ENCODE measurements around the gene APOL3. TPM values are rescaled to one million over a fixed set of nuclear protein-coding genes. Genes with fewer than 3 reads are reported as not detected.
"Not testable (repeated sequence)": the region's sequence is repeated elsewhere in the genome, so short reads cannot be mapped to it uniquely, and the experiment has no call there.

The APOL3 gene
- total RNA-seq, 1 experiment from 2014 or later, result 19.3 TPM

DNA sequence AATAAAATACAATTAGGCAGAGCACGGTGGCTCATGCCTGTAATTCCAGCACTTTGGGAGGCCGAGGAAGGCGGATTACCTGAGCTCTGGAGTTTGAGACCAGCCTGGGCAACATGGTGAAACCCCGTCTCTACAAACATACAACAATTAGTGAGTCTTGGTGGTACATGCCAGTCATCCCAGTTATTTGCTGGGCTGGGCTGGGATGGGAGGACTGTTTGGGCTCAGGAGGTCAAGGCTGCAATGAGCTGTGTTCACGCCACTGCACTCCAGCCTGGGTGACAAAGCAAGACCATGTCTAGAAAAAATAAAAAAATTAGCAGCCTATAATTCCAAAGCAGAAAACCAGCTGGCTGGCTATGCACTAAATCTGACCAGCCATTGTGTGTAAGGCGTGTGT is 35.1 kb downstream of the APOL3 start:
- no peak for DNase-seq
- ChIA-PET POLR2A (ENCODE audit: unreplicated experiment) (no interaction called here), CTCF (no interaction called here)
- no peak for TF ChIP-seq CTCF (conservative IDR thresholded peaks at IDR 0.05)
- TF ChIP-seq EZH2 (IDR thresholded peaks at IDR 0.05; ENCODE audit: low read depth), result no peak
- Histone ChIP-seq H3K9me3 (ENCODE audit: insufficient read depth, low read depth) (no peaks in the 10 kb centered on the region), H3K4me3 (no peak overlapping the region), H4K20me1 (ENCODE audit: insufficient read depth) (no peaks in the 10 kb centered on the region), H3K9me2 (ENCODE audit: insufficient read depth) (no peaks in the 10 kb centered on the region), H3K4me2 (no peak overlapping the region), H2AFZ (no peak overlapping the region), H3F3A (ENCODE audit: insufficient read depth, low read depth) (peaks cover 7% of the 10 kb centered on the region), H3K79me2 (ENCODE audit: low read depth) (no peaks in the 10 kb centered on the region), H3K27me3 (ENCODE audit: insufficient read depth, low read depth) (peaks cover 16% of the 10 kb centered on the region), H3K4me1 (replicated peaks; ENCODE audit: insufficient read depth) (peaks cover 8% of the 10 kb centered on the region), H3K36me3 (ENCODE audit: low read depth) (no peaks in the 10 kb centered on the region), H3K27ac (no peak overlapping the region)
- intact Hi-C loops (cut with micrococcal nuclease; ENCODE audit: unreplicated experiment), result loop anchor here (2.0 to 10.0 kb wide), 2 partner anchors 537 to 1711 kb away; no protein-coding TSS in a partner anchor
- no TSS peak for BruUV-seq (replicated peaks)

DNA sequence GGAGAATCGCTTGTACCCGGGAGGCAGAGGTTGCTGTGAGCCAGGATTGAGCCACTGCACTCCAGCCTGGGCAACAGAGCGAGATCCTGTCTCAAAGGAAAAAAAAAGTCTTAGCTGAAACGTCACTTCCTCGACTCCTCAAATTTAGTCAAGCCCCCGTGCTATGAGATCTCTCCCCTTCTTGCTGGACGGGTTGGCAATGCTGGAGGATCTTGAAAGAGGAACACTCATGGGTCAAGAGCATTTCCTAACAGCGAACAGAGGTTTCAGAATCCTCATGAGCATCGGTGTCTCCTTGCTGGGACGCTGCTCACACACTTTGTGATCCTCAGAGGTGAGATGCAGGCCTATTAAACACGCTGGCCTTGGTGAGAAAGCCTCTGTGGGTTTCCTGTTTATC is 35.9 kb downstream of the APOL3 start:
- no TSS peak for BruUV-seq (replicated peaks)
- Histone ChIP-seq H4K20me1 (ENCODE audit: insufficient read depth) (no peaks in the 10 kb centered on the region), H3K36me3 (ENCODE audit: low read depth) (no peaks in the 10 kb centered on the region), H3K9me2 (ENCODE audit: insufficient read depth) (no peaks in the 10 kb centered on the region), H3K4me2 (no peak overlapping the region), H3K27me3 (ENCODE audit: insufficient read depth, low read depth) (peaks cover 8% of the 10 kb centered on the region; the same call in 1 of the 2 replicates), H3K4me1 (replicated peaks; ENCODE audit: insufficient read depth) (peaks cover 8% of the 10 kb centered on the region), H3F3A (ENCODE audit: insufficient read depth, low read depth) (peaks cover 7% of the 10 kb centered on the region), H2AFZ (no peak overlapping the region), H3K79me2 (ENCODE audit: low read depth) (no peaks in the 10 kb centered on the region), H3K4me3 (no peak overlapping the region), H3K9me3 (ENCODE audit: insufficient read depth, low read depth) (no peaks in the 10 kb centered on the region), H3K27ac (no peak overlapping the region)
- intact Hi-C loops (cut with micrococcal nuclease; ENCODE audit: unreplicated experiment), result loop anchor here (1.0 to 10.0 kb wide), 10 partner anchors 193 to 1710 kb away; no protein-coding TSS in a partner anchor
- CTCF ChIA-PET, result interaction anchor here (0.6 to 0.8 kb wide), 2 partner anchors 694 to 745 kb away, joined by 3 to 4 read pairs; no protein-coding TSS in a partner anchor
- DNase-seq, result no peak
- POLR2A ChIA-PET (ENCODE audit: unreplicated experiment), result interaction anchor here (0.7 kb wide), 1 partner anchor 502 kb away, joined by 3 read pairs; no protein-coding TSS in a partner anchor
- TF ChIP-seq CTCF (conservative IDR thresholded peaks at IDR 0.05) (no peak), EZH2 (IDR thresholded peaks at IDR 0.05; ENCODE audit: low read depth) (no peak)

DNA sequence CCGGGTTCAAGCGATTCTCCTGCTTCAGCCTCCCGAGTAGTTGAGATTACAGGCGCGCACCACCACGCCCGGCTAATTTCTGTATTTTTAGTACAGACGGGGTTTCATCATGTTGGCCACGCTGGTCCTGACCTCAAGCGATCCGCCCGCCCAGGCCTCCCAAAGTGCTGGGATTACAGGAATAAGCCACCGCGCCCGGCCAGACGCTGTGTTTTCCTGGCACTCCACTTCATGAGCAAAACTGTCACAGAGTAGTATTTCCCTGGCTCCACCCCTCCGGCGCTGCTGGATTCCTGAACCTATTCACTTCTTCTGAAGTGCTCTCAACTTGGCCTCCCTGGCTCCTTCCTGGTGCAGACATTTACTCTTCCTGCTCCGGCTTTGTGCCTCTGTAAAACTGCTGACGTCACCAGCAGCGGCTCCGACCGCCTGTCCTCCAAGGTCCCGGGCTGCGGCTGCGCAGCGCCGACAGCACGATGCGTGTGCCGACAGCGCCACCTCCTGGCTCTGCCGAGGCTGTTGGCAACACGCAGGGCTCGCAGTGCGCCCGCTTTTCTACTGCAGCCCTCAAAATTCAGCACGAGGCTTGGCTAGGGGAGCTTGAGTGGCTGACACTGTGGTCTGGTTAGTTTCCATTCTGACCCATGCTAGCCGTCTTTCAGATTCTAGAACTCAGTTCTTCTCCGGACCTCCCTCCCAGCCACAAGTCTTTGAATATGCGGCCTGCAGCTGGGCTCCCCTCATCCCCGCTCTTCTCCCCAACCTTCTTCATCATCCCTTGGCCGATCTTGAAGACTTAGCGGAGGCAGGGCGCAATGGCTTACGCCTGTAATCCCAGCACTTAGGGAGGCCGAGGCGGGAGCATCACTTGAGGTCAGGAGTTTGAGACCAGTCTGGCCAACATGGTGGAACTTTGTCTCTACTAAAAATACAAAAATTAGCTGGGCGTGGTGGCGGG is 36.6 kb downstream of the APOL3 start:
- intact Hi-C loops (cut with micrococcal nuclease; ENCODE audit: unreplicated experiment), result loop anchor here (1.0 to 10.0 kb wide), 11 partner anchors 58 to 1709 kb away; no protein-coding TSS in a partner anchor
- peak overlapping the region; percentile 76 for H3K27ac ChIP-seq
- H3F3A ChIP-seq (ENCODE audit: insufficient read depth, low read depth), result peaks cover 7% of the 10 kb centered on the region
- H4K20me1 ChIP-seq (ENCODE audit: insufficient read depth), result no peaks in the 10 kb centered on the region
- peak overlapping the region; percentile 50 for H3K4me3 ChIP-seq
- no peaks in the 10 kb centered on the region for H3K36me3 ChIP-seq (ENCODE audit: low read depth)
- peak overlapping the region; percentile 88 for H2AFZ ChIP-seq
- TF ChIP-seq CTCF (conservative IDR thresholded peaks at IDR 0.05) (peak; percentile 99), EZH2 (IDR thresholded peaks at IDR 0.05; ENCODE audit: low read depth) (no peak)
- peaks cover 8% of the 10 kb centered on the region for H3K4me1 ChIP-seq (replicated peaks; ENCODE audit: insufficient read depth)
- H3K4me2 ChIP-seq, result peak overlapping the region; percentile 75
- CTCF ChIA-PET, result interaction anchor here (0.6 to 0.8 kb wide), 2 partner anchors 693 to 744 kb away, joined by 3 to 4 read pairs; no protein-coding TSS in a partner anchor
- BruUV-seq (replicated peaks), result TSS peak; percentile 90
- H3K9me2 ChIP-seq (ENCODE audit: insufficient read depth), result no peaks in the 10 kb centered on the region
- no peaks in the 10 kb centered on the region for H3K9me3 ChIP-seq (ENCODE audit: insufficient read depth, low read depth)
- H3K79me2 ChIP-seq (ENCODE audit: low read depth), result no peaks in the 10 kb centered on the region
- POLR2A ChIA-PET (ENCODE audit: unreplicated experiment), result interaction anchor here (0.7 kb wide), 1 partner anchor 502 kb away, joined by 3 read pairs; no protein-coding TSS in a partner anchor
- H3K27me3 ChIP-seq (ENCODE audit: insufficient read depth, low read depth), result 0 out of 2 replicates have a peak, but pooled peaks cover 3% of the 10 kb centered on the region
- DNase-seq, result peak; percentile 94 to 97

DNA sequence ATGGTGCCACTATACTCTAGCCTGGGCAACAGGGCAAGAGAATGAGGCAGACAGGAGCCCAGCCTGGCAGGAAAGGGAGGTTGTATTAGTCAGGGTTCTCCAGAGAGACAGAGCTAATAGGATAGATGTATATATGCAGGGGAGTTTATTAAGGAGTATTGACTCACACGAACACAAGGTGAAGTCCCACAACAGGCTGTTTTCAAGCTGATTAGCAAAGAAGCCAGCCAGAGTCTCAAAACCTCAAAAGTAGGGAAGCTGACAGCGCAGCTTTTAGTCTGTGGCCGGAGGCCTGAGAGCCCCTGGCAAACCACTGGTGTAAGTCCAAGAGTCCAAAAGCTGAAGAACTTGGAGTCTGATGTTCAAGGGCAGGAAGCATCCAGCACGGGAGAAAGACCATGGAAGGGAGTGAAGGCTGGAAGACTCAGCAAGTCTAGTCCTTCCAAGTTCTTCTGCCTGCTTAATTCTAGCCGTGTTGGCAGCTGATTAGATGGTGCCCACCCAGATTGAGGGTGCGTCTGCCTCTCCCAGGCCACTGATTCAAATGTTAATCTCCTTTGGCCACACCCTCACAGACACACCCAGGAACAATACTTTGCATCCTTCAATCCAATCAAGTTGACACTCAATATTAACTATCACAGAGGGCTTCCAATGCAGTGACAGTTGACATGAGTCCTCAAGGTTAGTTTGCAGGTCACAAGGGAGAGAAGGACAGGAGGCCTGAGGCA is 39.8 kb downstream of the APOL3 start:
- H3K4me2 ChIP-seq; POLR2A ChIA-PET (ENCODE audit: unreplicated experiment); H2AFZ ChIP-seq; H3K27me3 ChIP-seq (ENCODE audit: insufficient read depth, low read depth); H3K4me1 ChIP-seq (replicated peaks; ENCODE audit: insufficient read depth); H3K9me3 ChIP-seq (ENCODE audit: insufficient read depth, low read depth); H4K20me1 ChIP-seq (ENCODE audit: insufficient read depth); H3K36me3 ChIP-seq (ENCODE audit: low read depth); H3K79me2 ChIP-seq (ENCODE audit: low read depth); H3K4me3 ChIP-seq; BruUV-seq (replicated peaks); H3K9me2 ChIP-seq (ENCODE audit: insufficient read depth); DNase-seq; H3K27ac ChIP-seq; H3F3A ChIP-seq (ENCODE audit: insufficient read depth, low read depth): not testable (repeated sequence)
- intact Hi-C loops (cut with micrococcal nuclease; ENCODE audit: unreplicated experiment), result loop anchor here (5.0 to 10.0 kb wide), 3 partner anchors 283 to 1706 kb away; no protein-coding TSS in a partner anchor
- CTCF ChIA-PET, result interaction anchor here (0.6 kb wide), 1 partner anchor 172 kb away, joined by 4 read pairs; no protein-coding TSS in a partner anchor

Measured in PC-9 (cell line).